Nephron progenitor cell (in vitro differentiated cells): ENCODE data around the gene CCER1.

Experiments used
- DNase-seq: peaks from one replicate; pipeline ENCODE4 v3.0.0; 2021
- H3K27ac Mint-ChIP-seq: 2 replicates; pipeline ENCODE4 v1.8.0; 2021; ENCODE audit warnings: mild to moderate bottlenecking, moderate library complexity, mixed read lengths
- H3K27me3 Mint-ChIP-seq: 2 replicates; pipeline ENCODE4 v1.8.0; 2021; ENCODE audit warnings: mild to moderate bottlenecking, low read depth, mixed read lengths; ENCODE audit not compliant: poor library complexity
- H3K36me3 Mint-ChIP-seq: 2 replicates; pipeline ENCODE4 v1.8.0; 2021; ENCODE audit warnings: low read depth, mixed read lengths
- H3K4me1 Mint-ChIP-seq: 2 replicates; pipeline ENCODE4 v1.8.0; 2021; ENCODE audit warnings: mixed read lengths
- H3K4me3 Mint-ChIP-seq: 2 replicates; pipeline ENCODE4 v1.8.0; 2021; ENCODE audit warnings: mild to moderate bottlenecking, moderate library complexity, mixed read lengths
- H3K9me3 Mint-ChIP-seq: 2 replicates; pipeline ENCODE4 v1.8.0; 2021; ENCODE audit warnings: mild to moderate bottlenecking, moderate library complexity, mixed read lengths
- TF ChIP-seq, protein P1 (sequence below): fragments of 200-600 bp; sonication (generic); IDR thresholded peaks from 2 replicates; pipeline ENCODE4 v1.5.0; 2021; ENCODE audit warnings: antibody characterized with exemption

CCER1 gene

DNA sequence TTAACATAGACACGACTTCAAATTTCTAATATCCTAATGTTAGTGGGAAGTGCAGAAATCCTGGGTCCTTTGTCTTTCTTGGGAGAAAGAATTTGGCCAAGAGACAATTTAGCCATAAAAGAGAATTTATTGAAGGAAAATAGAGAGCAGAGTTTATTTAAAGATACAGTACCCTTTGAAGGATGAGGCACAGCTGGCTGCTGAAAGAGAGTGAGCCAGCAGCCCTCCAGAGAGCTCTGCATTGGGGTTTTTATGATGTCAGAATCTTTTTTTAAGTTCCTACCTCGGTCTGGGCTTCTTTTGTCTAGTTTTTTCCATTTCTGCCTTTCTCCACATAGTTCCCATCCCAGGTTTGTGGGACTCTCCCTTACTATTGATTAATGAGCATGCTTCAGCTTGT is 37.5 kb downstream of the CCER1 start:
- Mint-ChIP-seq H3K4me3 (no peak overlapping the region), H3K4me1 (no peaks in the 10 kb centered on the region), H3K9me3 (peaks cover 3% of the 10 kb centered on the region), H3K27ac (no peak overlapping the region), H3K36me3 (no peaks in the 10 kb centered on the region), H3K27me3 (peaks cover 3% of the 10 kb centered on the region)
- TF ChIP-seq, protein P1, sequence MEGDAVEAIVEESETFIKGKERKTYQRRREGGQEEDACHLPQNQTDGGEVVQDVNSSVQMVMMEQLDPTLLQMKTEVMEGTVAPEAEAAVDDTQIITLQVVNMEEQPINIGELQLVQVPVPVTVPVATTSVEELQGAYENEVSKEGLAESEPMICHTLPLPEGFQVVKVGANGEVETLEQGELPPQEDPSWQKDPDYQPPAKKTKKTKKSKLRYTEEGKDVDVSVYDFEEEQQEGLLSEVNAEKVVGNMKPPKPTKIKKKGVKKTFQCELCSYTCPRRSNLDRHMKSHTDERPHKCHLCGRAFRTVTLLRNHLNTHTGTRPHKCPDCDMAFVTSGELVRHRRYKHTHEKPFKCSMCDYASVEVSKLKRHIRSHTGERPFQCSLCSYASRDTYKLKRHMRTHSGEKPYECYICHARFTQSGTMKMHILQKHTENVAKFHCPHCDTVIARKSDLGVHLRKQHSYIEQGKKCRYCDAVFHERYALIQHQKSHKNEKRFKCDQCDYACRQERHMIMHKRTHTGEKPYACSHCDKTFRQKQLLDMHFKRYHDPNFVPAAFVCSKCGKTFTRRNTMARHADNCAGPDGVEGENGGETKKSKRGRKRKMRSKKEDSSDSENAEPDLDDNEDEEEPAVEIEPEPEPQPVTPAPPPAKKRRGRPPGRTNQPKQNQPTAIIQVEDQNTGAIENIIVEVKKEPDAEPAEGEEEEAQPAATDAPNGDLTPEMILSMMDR: no peak
- DNase-seq: no peak

DNA sequence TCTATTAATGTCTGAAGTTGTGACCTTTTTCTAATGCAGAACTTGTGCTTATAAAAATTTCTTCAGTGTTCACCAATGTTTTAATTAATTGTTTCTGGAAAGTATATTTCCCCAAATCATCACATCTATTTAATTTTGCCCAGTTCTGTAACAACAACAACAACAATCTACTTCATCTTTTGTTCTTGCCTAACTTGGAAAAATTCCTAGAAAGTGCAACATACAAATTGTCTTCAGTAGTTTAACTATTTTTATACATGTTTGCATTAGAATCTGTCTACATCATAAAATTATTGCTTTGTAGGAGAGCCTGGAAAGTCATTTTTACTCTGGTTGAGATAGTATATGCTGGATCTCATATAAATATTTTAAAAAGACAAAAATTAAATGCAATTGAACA is 38.5 kb downstream of the CCER1 start:
- Mint-ChIP-seq H3K27ac (no peak overlapping the region), H3K27me3 (peaks cover 3% of the 10 kb centered on the region), H3K4me1 (no peaks in the 10 kb centered on the region), H3K9me3 (peaks cover 3% of the 10 kb centered on the region), H3K36me3 (no peaks in the 10 kb centered on the region), H3K4me3 (no peak overlapping the region)
- TF ChIP-seq, protein P1: no peak
- no peak for DNase-seq

DNA sequence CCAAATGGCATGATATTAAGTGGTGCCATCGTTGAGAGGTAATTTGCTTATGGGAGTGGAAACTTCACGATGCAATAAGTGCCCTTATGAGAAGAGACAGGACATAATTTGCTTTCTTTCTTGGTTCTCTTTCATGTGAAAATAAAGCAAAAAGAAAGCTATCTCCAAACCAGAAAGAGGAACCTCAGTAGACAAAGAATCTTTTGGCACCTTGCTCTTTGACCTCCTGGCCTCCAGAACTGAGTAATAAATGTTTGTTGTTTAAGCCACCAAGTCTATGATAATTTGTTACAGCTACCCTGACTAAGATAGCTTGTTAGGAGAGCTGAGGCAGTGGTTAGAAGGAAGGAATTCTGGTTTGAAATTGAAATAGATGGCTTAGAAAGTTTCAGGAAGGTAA is 39.6 kb downstream of the CCER1 start:
- TF ChIP-seq, protein P1: no peak
- no peaks in the 10 kb centered on the region for H3K36me3 Mint-ChIP-seq
- H3K9me3 Mint-ChIP-seq: peaks cover 3% of the 10 kb centered on the region
- H3K27ac Mint-ChIP-seq: no peak overlapping the region
- H3K4me1 Mint-ChIP-seq: no peaks in the 10 kb centered on the region
- H3K27me3 Mint-ChIP-seq: peaks cover 3% of the 10 kb centered on the region
- H3K4me3 Mint-ChIP-seq: no peak overlapping the region
- no peak for DNase-seq

DNA sequence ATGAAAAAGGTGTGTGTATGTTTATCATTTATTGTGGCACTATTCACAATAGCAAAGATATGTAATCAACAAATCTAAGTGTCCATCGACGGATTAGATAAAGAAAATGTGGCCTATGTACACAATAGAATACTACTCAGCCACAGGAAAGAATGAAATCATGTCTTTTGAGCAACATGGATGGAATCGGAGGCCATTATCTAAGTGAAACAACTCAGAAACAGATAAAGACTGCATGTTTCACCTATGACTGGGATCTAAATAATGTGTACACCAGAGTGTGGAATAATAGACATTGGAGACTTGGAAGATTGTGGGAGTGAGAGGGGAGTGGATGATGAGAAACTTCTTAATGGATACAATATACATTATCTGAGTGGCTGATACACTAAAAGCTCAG is 44.0 kb downstream of the CCER1 start:
- DNase-seq: no peak
- Mint-ChIP-seq H3K27ac (no peak overlapping the region), H3K4me3 (no peak overlapping the region), H3K9me3 (peaks cover 3% of the 10 kb centered on the region), H3K36me3 (no peaks in the 10 kb centered on the region), H3K4me1 (no peaks in the 10 kb centered on the region), H3K27me3 (peaks cover 4% of the 10 kb centered on the region)
- TF ChIP-seq, protein P1: no peak

DNA sequence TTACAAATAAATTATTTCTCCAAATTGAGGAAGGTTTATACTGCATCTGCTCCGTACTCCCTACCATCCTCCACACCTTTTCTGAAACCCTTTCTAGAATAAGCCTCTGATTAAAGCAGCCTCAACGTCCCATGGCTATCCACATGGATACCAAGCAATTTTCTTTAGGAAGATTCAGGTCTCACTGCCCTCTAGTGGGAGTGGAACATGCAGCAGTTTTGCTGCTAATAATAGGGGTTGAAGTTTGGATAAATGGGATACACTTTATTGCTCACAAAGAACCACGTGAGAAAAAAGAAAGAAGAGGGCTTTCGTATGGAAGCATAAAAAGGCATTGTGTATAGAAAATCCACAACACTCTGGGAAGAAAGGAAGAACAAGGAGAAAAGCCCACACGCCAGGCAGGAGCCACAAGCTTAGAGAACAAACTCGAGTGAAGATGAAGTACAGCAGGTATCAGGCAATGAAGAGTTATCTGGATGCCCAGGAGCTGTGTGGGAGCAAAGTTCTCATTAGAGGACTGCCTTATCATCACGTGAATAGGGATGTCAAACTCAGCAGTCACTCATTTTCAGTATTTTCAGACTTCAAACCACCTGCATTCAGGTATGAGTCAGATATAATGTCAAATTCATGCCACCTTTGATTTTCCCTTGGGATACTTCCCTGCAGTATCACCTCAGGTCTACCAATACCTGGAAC is 45.8 kb downstream of the CCER1 start:
- TF ChIP-seq, protein P1: peak; percentile 72
- Mint-ChIP-seq H3K27me3 (peaks cover 4% of the 10 kb centered on the region), H3K4me1 (no peaks in the 10 kb centered on the region), H3K9me3 (peaks cover 3% of the 10 kb centered on the region), H3K36me3 (no peaks in the 10 kb centered on the region), H3K4me3 (no peak overlapping the region), H3K27ac (no peak overlapping the region)
- peak; percentile 30 for DNase-seq

DNA sequence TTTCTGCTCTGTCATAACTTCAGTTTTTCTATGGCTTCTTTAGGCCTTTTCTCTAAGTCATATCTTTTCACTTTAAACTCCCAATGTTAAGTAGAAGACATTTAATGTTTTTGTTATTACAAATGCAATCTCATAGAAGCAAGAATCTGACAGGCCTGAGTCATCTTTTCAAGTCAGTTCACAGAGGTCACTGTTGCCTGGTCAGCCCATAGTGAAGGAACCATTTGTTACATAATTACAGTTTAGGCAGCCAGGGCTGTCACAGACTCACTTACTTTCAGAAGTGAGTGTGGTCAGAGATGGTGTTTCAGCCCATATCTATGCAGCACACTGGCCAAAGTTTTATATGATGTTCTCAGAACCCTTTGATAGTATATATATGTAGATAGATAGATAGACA is 46.5 kb downstream of the CCER1 start:
- Mint-ChIP-seq H3K27me3 (peaks cover 4% of the 10 kb centered on the region), H3K4me1 (no peaks in the 10 kb centered on the region), H3K27ac (no peak overlapping the region), H3K36me3 (no peaks in the 10 kb centered on the region), H3K9me3 (peaks cover 3% of the 10 kb centered on the region), H3K4me3 (no peak overlapping the region)
- DNase-seq: no peak
- TF ChIP-seq, protein P1: no peak
